H9 (cell line): ENCODE measurements around the gene SMIM1. TPM values are rescaled to one million over a fixed set of nuclear protein-coding genes. Genes with fewer than 3 reads are reported as not detected.

Experiments
- DNase-seq: peaks from one replicate; pipeline ENCODE4 v3.0.0-alpha.2; 2017
- H2AFZ ChIP-seq: one replicate; pipeline ENCODE4 v1.6.1; 2013; ENCODE audit warnings: mild to moderate bottlenecking, low read length, control low read depth, moderate library complexity
- H2AK5ac ChIP-seq: 2 replicates; pipeline ENCODE4 v1.6.1; 2013; ENCODE audit warnings: low read length, control low read depth, mixed read lengths; ENCODE audit not compliant: insufficient read length
- H2BK120ac ChIP-seq: one replicate; pipeline ENCODE4 v1.6.1; 2013; ENCODE audit warnings: low read depth, mild to moderate bottlenecking, low read length, control low read depth, inconsistent platforms; ENCODE audit not compliant: poor library complexity, severe bottlenecking
- H2BK12ac ChIP-seq: 2 replicates; pipeline ENCODE4 v1.6.1; 2013; ENCODE audit warnings: low read length, control low read depth, mixed read lengths, low read depth; ENCODE audit not compliant: insufficient read length
- H2BK15ac ChIP-seq: 2 replicates; pipeline ENCODE4 v1.6.1; 2013; ENCODE audit warnings: low read depth, low read length, control low read depth
- H2BK20ac ChIP-seq: one replicate; pipeline ENCODE4 v1.6.1; 2013; ENCODE audit warnings: low read depth, mild to moderate bottlenecking, low read length, control low read depth, inconsistent platforms; ENCODE audit not compliant: poor library complexity, severe bottlenecking
- H2BK5ac ChIP-seq: 2 replicates; pipeline ENCODE4 v1.6.1; 2013; ENCODE audit warnings: low read length, control low read depth, mixed read lengths; ENCODE audit not compliant: insufficient read length
- H3K14ac ChIP-seq: 2 replicates; pipeline ENCODE4 v1.6.1; 2013; ENCODE audit warnings: low read length, control low read depth; ENCODE audit not compliant: insufficient read depth
- H3K18ac ChIP-seq: 2 replicates; pipeline ENCODE4 v1.6.1; 2013; ENCODE audit warnings: low read depth, mild to moderate bottlenecking, mixed read lengths, low read length, control low read depth; ENCODE audit not compliant: insufficient read length
- H3K23ac ChIP-seq: 2 replicates; pipeline ENCODE4 v1.6.1; 2013; ENCODE audit warnings: low read length, control low read depth, mixed read lengths, low read depth; ENCODE audit not compliant: insufficient read length
- H3K23me2 ChIP-seq: 2 replicates; pipeline ENCODE4 v1.6.1; 2013; ENCODE audit warnings: low read depth, mild to moderate bottlenecking, mixed read lengths, low read length, control low read depth; ENCODE audit not compliant: insufficient read length, poor library complexity, severe bottlenecking
- H3K27ac ChIP-seq: 2 replicates; pipeline ENCODE4 v1.5.1; 2013; ENCODE audit warnings: low read length, control low read depth, mixed read lengths, low read depth; ENCODE audit not compliant: insufficient read length
- H3K27me3 ChIP-seq: 2 replicates; pipeline ENCODE4 v1.6.1; 2013; ENCODE audit warnings: low read length, control low read depth, inconsistent platforms; ENCODE audit not compliant: insufficient read depth
- H3K4ac ChIP-seq: 2 replicates; pipeline ENCODE4 v1.6.1; 2013; ENCODE audit warnings: low read depth, mild to moderate bottlenecking, control low read depth, inconsistent platforms, low read length, moderate library complexity
- H3K4me1 ChIP-seq: 2 replicates; pipeline ENCODE4 v1.6.1; 2013; ENCODE audit warnings: low read length, control low read depth, inconsistent platforms; ENCODE audit not compliant: insufficient read depth
- H3K4me2 ChIP-seq: 2 replicates; pipeline ENCODE4 v1.6.1; 2013; ENCODE audit warnings: low read length, control low read depth, mixed read lengths; ENCODE audit not compliant: insufficient read length, insufficient read depth
- H3K56ac ChIP-seq: 2 replicates; pipeline ENCODE4 v1.6.1; 2013; ENCODE audit warnings: low read depth, mild to moderate bottlenecking, mixed read lengths, low read length, control low read depth; ENCODE audit not compliant: insufficient read length
- H3K79me1 ChIP-seq: 2 replicates; pipeline ENCODE4 v1.6.1; 2013; ENCODE audit warnings: low read depth, mild to moderate bottlenecking, moderate library complexity, low read length, control low read depth, inconsistent platforms; ENCODE audit not compliant: insufficient read depth, poor library complexity, severe bottlenecking
- H3K79me2 ChIP-seq: 2 replicates; pipeline ENCODE4 v1.6.1; 2013; ENCODE audit warnings: low read length, control low read depth, inconsistent platforms; ENCODE audit not compliant: insufficient read depth
- H3K9ac ChIP-seq: 2 replicates; pipeline ENCODE4 v1.6.1; 2013; ENCODE audit warnings: low read length, control low read depth, mixed read lengths; ENCODE audit not compliant: insufficient read length; ENCODE audit errors: extremely low read depth
- H3K9me3 ChIP-seq: one replicate; pipeline ENCODE4 v1.6.1; 2013; ENCODE audit warnings: low read depth, low read length, inconsistent platforms; ENCODE audit not compliant: control insufficient read depth
- H3T11ph ChIP-seq: one replicate; pipeline ENCODE4 v1.6.1; 2013; ENCODE audit warnings: mild to moderate bottlenecking, low read length, control low read depth, inconsistent platforms
- H4K20me1 ChIP-seq: one replicate; pipeline ENCODE4 v1.6.1; 2013; ENCODE audit not compliant: control insufficient read depth, insufficient read length, insufficient read depth
- H4K5ac ChIP-seq: 2 replicates; pipeline ENCODE4 v1.6.1; 2013; ENCODE audit warnings: low read depth, mild to moderate bottlenecking, mixed read lengths, low read length, control low read depth; ENCODE audit not compliant: insufficient read length
- H4K8ac ChIP-seq: replicated peaks from 2 replicates; pipeline ENCODE4 v1.6.1; 2013; ENCODE audit warnings: low read length, control low read depth, mixed read lengths, low read depth; ENCODE audit not compliant: insufficient read length
- H4K91ac ChIP-seq: 2 replicates; pipeline ENCODE4 v1.6.1; 2013; ENCODE audit warnings: low read depth, mild to moderate bottlenecking, moderate library complexity, mixed read lengths, low read length, control low read depth; ENCODE audit not compliant: insufficient read length
- H3K27ac Mint-ChIP-seq, 3 experiments: 2 replicates in 2 of 3; 3 replicates in 1 of 3; pipeline ENCODE4 v1.8.0; 2020 to 2021; ENCODE audit warnings: mixed read lengths in 3 of 3, mild to moderate bottlenecking in 1 of 3, moderate library complexity in 1 of 3
- H3K27me3 Mint-ChIP-seq: 2 replicates; pipeline ENCODE4 v1.8.0; 2021; ENCODE audit warnings: low read depth, mild to moderate bottlenecking, moderate library complexity, mixed read lengths
- H3K36me3 Mint-ChIP-seq, 3 experiments: 2 replicates in 2 of 3; 3 replicates in 1 of 3; pipeline ENCODE4 v1.8.0; 2020 to 2021; ENCODE audit warnings: low read depth in 3 of 3, mixed read lengths in 3 of 3; ENCODE audit not compliant: insufficient read depth in 1 of 3
- H3K4me1 Mint-ChIP-seq, 2 experiments: 2 replicates each; pipeline ENCODE4 v1.8.0; 2020; ENCODE audit warnings: mixed read lengths in 2 of 2
- H3K4me3 Mint-ChIP-seq, 2 experiments: 2 replicates in 1 of 2; 3 replicates in 1 of 2; pipeline ENCODE4 v1.8.0; 2020 to 2021; ENCODE audit warnings: mild to moderate bottlenecking in 2 of 2, mixed read lengths in 2 of 2, moderate library complexity in 1 of 2
- H3K9me3 Mint-ChIP-seq, 2 experiments: 2 replicates in 1 of 2; 3 replicates in 1 of 2; pipeline ENCODE4 v1.8.0; 2020; ENCODE audit warnings: mild to moderate bottlenecking in 2 of 2, mixed read lengths in 2 of 2, moderate library complexity in 1 of 2
- CTCF ChIP-seq: fragments of 200-600 bp; sonication (generic); conservative IDR thresholded peaks from 3 replicates; pipeline ENCODE4 v1.8.0; 2021; ENCODE audit warnings: antibody characterized with exemption, mild to moderate bottlenecking
- WGBS: extraction: QIAGEN DNeasy Blood & Tissue Kit; methylation state at CpG from one replicate; pipeline ENCODE4 v1.1.7; 2013; ENCODE audit warnings: missing lambda C conversion rate, low lambda C conversion rate, mixed read lengths; ENCODE audit not compliant: insufficient read length; ENCODE audit errors: extremely low coverage; 5-methylcytosine and 5-hydroxymethylcytosine counted together
- total RNA-seq: library from RNA; stranded (reverse); gene quantifications from 2 replicates; pipeline ENCODE4 v1.2.1, GENCODE V29; 2021

SMIM1 gene
- total RNA-seq, 1 experiment from 2014 or later = 5.3 TPM

DNA sequence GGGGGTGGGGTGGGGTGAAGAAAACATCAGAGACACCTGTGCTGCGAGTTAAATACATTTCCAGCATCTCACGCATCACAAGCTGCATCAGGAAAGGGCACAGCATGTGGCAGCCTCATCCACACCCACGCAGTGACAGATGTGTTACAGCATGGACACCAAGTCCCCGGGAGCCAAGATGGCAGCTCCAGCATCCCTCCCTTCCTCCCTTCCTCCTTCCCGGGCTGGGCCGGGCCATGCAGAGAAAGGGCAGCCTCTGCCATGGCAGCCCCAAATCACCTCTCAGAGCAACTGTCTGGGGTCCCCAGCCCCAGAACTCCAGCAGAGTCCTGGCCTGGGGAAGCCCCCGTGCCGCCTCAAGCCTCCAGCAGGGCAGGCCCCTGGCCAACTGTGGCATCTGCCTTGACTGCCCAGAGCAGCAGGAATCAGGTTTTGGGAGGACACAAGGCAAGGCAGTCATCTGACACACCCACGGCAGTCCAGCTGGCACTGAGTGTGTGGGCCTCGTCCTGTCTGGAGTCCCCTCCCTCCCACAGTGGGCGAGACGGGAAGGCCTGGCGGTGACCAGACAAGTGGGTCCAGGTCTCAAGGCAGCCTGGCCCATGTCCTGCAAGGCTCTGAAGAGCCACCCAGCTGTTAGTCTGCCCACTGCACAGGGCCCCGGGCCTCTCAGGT lies 6.2 kb downstream of the SMIM1 start:
- no CpG with 5 or more reads among the region's 14 CpGs for WGBS
- H3K4me1 Mint-ChIP-seq = peaks cover 10 to 15% of the 10 kb centered on the region in 2 experiments
- Histone ChIP-seq H3K27ac (no peak overlapping the region), H2BK120ac (no peak overlapping the region), H3K18ac (no peak overlapping the region), H3T11ph (no peak overlapping the region), H3K23me2 (no peaks in the 10 kb centered on the region), H2BK20ac (no peak overlapping the region), H3K4me2 (no peak overlapping the region), H4K5ac (no peak overlapping the region), H4K20me1 (no peaks in the 10 kb centered on the region), H3K79me1 (no peaks in the 10 kb centered on the region), H2BK12ac (no peak overlapping the region), H4K91ac (no peak overlapping the region), H2AFZ (no peak overlapping the region), H2BK5ac (no peak overlapping the region), H3K9me3 (no peaks in the 10 kb centered on the region), H3K79me2 (no peaks in the 10 kb centered on the region), H3K56ac (no peak overlapping the region), H3K14ac (no peak overlapping the region), H2BK15ac (no peak overlapping the region), H4K8ac (no peak overlapping the region), H3K27me3 (no peaks in the 10 kb centered on the region), H3K23ac (no peak overlapping the region), H3K9ac (no peak overlapping the region), H3K4me1 (no peaks in the 10 kb centered on the region), H3K4ac (no peak overlapping the region), H2AK5ac (no peak overlapping the region)
- H3K27me3 Mint-ChIP-seq = peaks cover 1% of the 10 kb centered on the region; the same call in 1 of the 2 replicates
- H3K36me3 Mint-ChIP-seq = peaks cover 36 to 45% (median 44%) of the 10 kb centered on the region in 3 experiments
- no peak for DNase-seq
- no peak for TF ChIP-seq CTCF
- 0 out of 7 replicates have a peak overlapping the region, but pooled peaks of 1 of the 3 experiments have one; percentile 68 for H3K27ac Mint-ChIP-seq
- H3K9me3 Mint-ChIP-seq = no peaks in the 10 kb centered on the region
- H3K4me3 Mint-ChIP-seq = no peak overlapping the region
